ENCODE results near the gene FRAS1.

GRCh38 chr4:78397292-78397630 is 340.1 kb downstream of the FRAS1 start:
- TF ChIP-seq POLR2AphosphoS5 (IDR thresholded peaks at IDR 0.05) (no peak), CTCF (IDR thresholded peaks at IDR 0.05) (no peak)

All from breast epithelium (tissue), 3 donors.